MM.1S (cell line): ENCODE results near the gene KRTAP1-4.

ENCODE experiments used
- EZH2phosphoT487 ChIP-seq: fragments of 300-600 bp; sonication (generic); IDR thresholded peaks from 2 replicates; pipeline ENCODE4 v1.6.1; 2018; ENCODE audit warnings: antibody characterized with exemption, low read length
- TF ChIP-seq, protein P1 (sequence below): fragments of 300-600 bp; sonication (generic); IDR thresholded peaks from 2 replicates; pipeline ENCODE4 v1.5.1; 2016; ENCODE audit warnings: antibody characterized with exemption, low read length, mixed read lengths

- TF ChIP-seq, protein P1, sequence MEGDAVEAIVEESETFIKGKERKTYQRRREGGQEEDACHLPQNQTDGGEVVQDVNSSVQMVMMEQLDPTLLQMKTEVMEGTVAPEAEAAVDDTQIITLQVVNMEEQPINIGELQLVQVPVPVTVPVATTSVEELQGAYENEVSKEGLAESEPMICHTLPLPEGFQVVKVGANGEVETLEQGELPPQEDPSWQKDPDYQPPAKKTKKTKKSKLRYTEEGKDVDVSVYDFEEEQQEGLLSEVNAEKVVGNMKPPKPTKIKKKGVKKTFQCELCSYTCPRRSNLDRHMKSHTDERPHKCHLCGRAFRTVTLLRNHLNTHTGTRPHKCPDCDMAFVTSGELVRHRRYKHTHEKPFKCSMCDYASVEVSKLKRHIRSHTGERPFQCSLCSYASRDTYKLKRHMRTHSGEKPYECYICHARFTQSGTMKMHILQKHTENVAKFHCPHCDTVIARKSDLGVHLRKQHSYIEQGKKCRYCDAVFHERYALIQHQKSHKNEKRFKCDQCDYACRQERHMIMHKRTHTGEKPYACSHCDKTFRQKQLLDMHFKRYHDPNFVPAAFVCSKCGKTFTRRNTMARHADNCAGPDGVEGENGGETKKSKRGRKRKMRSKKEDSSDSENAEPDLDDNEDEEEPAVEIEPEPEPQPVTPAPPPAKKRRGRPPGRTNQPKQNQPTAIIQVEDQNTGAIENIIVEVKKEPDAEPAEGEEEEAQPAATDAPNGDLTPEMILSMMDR: no peak
- TF ChIP-seq EZH2phosphoT487: no peak
Measured at GRCh38 chr17:41048441-41048840, 18.4 kb upstream of the KRTAP1-4 start.
